Glomerular visceral epithelial cell (primary cell): ENCODE results near the gene PRDM16.

Experiments used
- DNase-seq: peaks from one replicate; pipeline ENCODE4 v3.0.0-alpha.2; 2016; ENCODE audit errors: extremely low spot score

The PRDM16 gene

DNA sequence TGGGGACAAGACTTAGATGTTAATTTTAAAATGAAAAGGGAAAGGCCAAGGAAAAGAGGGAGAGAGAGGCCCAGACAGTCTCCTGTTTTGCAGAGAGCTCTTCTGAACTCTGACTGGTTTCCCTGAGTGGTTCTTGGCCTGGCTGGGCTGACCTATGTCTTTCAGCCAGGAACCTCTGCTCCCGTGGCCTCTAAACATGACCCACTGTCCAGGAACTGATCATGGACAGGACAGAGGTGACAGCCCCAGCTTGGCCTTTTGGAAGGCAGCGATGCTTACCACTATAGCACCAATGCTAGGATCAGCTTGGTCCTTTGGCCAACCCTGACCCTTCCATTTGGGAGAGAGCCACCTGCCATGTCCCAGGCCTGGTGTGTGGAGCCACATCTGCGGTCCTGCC lies 55.2 kb downstream of the PRDM16 start:
- no peak for DNase-seq

DNA sequence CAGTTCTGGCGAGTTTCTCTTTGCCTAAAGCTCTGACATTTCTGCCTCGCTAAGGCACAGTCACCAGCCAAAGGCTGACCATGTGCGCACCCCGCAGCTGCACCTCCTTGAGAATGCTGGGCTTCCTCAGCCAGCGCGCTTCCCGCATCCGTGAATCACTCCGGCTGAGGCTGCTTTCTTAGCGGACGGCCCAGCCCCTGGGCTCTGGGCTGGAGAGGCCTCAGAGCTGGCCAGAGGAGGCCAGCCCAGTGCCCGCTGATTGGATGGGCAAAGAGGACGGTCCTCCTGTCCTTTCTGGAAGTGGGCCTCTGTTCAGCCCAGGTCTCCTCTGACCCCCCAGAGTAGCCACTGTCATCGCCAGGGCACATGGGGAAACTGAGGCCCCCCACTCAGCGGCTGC lies 56.1 kb downstream of the PRDM16 start:
- no peak for DNase-seq

DNA sequence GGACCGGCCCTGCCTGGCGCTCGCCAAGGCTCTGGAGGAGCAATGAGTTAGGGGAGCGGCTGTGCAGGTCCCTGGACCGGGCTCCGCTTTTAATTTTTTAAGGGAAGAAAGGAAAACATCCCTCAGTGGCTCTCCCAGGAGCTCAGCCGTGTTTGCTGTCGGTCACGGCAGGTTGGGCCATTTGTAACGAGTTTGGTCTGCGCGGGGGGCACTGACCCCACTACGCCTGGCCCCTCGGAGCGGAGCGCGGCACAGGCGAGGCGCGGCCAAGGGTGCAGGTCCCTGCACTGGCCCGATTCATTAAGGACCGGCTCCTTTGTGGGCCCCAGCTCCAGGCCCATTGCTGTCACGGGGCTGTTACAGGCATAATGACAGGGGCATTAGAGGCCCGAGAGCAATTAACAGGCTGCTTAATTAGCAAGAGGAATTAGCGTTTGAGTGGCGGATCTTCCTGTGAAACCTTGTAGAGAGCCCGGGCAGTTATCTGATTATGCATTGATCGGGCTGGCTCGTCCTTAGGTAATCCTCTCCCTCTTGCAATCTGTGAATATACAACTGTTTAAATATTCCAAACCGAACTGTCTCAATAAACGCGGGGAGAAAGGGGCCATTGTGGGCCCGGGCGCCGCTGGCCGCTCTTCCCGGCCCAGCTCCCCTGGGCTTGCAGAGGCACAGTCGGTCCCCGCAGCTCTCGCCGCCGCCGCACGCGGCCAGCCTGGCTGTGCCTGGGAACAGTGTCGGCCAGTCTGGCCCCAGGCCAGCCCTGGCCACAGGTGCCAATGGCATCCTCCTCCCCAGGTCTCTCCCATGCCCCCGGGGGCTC lies 56.8 kb downstream of the PRDM16 start:
- DNase-seq = no peak

DNA sequence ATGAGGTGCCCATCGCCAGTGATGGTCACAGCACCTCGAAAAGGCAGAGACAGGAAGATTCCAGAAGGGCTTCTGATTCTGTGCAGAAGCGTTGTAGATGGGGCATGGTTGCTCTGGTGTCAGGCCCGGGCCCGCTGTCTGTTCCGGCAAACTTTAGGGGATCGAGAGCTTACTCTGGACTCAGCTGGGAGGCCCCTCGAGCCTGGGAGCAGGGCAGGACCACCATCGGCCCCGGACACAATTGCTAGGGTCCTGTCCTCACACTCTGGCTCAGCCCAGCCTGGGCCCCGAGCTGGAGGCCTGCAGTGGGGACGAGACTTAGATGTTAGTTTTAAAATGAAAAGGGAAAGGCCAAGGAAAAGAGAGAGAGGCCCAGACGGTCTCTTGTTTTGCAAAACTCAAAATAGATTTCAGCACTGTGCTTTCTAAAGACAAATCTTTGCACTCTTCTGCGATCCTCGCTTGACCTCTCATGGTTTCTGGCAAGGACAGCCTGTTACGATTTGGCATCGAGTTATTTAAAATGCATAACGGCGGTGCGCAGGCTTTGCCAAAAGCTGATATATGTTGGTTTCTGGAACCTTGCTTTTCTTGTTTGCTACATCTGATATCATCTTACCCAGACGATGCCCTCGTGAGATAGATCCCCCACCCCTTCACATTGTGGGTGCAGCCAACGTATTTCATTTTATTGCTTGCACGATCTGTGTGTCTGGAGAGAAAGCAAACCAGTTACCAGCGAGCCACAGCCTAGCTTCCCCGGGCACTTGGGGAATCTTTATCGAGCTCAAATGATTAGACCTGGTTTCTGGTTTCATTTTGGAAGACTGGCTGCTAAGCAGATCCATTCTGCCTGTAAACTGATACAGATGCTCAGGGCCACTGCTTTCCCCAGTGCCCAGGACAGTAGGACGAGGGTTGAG lies 58.0 kb downstream of the PRDM16 start:
- DNase-seq = no peak

DNA sequence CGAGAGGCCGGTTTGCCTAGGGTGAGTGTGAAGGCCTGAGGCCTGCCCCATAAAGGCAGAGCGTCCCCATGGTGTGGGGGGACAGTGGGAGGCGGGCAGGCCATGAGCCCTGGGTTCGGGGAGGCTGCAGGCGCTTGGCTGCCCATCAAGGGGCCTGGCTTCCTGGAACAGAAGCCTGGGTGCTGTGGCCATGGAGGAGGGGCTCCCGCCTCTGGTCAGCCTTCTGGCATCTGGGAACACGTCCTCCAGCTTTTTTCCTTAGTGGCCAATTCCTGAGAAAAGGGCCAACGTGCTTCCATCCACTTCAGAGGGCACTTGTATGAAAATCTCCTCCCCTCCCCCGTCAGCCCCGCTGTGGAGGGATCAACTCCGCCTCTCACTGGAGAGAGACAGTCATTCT lies 58.7 kb downstream of the PRDM16 start:
- no peak for DNase-seq

DNA sequence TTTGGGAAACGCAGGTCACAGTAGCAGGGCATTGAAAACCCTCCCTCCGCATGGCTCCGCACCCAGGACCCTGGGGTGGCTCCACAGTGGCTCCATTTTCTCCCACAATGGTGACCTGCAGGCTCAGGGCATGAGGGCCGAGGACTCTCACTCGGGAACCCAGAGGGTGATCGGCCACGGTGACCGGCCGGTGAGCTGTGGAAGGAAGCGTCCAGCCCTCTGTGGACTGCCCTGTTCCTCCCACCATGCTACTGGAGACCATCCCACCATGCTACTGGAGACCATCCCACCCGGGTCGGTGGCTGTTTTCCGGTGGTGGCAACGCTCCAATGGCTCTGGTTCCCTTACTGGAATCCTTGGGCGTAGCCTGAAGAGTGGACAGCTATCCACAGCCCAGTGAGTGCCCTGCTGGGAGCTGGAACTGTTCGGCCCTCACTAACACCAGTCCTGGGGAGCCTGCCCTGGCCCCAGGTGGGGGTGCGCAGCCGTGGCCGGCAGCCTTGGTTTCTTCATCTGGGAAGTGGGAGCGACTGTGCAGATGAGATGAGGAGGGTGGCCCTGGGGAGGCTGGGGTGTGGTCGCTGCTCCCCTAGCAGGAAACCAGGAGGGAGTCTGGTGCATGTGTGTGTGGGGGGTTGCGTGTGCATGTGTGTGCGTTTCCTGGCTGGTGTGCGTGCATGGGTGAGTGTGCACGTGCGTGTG lies 59.6 kb downstream of the PRDM16 start:
- no peak for DNase-seq

DNA sequence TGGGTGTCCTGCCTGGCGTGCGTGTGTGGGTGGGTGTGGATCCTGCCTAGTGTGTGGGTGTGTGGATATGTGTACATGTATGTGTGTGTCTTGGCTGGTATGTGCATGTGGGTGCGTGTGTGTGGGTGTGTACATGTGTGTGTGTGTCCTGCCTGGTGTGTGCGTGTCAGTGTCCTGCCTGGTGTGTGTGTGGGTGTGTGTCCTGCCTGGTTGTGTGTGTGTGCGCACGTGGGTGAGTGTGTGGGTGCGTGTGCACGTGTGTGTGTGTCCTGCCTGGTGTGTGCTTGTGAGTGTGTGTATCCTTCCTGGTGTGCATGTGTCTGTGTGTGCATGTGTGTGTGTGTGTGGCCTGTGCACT lies 60.1 kb downstream of the PRDM16 start:
- DNase-seq = no peak

DNA sequence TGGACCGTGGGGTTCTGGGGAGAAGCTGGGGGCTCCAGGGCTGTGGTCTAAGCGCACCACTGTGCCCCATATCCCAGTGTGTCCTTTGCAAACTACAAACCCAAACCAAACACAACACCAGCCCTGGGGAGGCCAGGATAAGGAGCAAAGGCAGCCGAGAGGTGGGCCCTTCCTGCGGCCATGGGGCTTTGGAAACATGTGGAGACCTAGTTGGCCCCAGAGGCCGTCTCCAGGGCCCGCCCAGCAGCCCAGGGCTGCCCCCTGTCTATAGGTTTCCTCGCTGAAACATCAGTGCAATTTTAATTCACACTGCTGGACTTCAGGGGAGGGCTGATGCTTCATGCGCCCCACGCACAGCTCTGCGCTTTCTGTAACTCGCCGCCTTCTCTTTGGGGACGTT lies 61.3 kb downstream of the PRDM16 start:
- no peak for DNase-seq

DNA sequence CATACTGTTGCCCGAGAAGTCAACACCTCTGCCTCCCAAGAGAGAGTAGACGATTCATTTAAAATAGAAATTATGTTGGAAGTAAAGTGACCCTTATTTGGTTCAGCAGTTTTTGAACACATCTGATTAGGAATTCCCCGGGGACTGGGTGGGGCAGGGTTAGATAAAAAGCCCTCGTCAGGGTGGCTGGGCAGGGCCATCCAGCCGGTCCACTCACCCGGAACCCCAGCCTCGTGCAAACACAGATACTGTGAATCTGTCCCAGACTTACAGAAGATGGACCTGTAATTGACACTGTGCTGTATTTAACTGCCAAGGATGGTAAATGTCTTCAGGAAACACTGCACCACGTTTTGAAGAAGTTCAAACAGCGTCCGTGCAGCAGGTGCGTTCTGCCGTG lies 63.7 kb downstream of the PRDM16 start:
- DNase-seq = no peak

DNA sequence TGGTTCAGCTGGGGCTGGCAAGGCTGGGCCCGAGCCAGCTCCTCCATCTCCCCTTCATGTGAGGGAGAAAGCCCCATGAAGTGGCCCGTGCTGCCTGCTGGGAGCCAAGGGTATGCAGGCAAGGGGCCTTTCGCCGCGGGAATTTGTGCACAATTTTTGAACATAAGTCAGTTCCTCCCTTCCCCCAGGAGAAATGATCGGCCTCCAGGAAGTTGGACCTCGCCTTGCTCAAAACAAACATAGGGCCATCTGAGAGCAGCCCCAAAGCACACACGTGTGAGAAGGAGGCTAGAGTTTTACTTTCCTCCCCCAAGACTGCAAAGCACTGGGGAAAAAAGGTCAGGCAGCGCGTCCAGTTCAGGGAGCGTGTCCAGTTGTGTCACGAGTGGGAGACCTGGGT lies 64.7 kb downstream of the PRDM16 start:
- DNase-seq = no peak

DNA sequence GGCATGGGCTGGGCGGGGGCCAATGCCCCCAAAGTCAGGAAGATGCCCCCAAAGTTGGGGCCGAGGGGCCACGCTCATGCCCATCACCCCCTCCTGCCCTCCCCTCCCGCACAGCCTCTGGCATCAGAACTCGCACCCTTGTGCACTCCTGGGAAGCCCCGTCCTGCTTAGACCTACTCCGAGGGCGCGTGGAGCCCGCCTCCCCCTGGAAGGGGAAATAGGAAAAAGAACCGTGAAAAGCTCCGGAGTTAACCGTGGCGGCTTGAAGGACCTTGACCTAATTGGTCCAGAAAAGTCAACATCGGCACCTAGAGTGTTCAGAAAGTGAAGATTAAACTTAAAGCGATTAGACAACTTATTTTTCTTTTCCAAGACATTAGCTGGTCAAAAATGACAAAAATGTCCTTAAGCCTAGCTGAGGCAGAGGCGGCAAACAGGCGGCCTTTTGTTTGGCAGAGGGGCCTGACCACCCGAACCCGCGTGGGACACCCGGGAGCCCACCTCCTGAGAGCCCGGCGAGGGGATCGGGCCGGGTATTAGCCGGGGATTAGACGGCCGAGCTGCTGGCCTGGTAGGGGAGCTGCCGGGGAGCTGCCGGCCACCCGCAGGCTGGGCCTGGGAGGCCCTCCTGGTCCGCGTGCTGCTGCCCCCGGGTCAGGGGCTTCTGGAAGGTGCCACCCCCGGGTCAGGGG lies 65.5 kb downstream of the PRDM16 start:
- no peak for DNase-seq

DNA sequence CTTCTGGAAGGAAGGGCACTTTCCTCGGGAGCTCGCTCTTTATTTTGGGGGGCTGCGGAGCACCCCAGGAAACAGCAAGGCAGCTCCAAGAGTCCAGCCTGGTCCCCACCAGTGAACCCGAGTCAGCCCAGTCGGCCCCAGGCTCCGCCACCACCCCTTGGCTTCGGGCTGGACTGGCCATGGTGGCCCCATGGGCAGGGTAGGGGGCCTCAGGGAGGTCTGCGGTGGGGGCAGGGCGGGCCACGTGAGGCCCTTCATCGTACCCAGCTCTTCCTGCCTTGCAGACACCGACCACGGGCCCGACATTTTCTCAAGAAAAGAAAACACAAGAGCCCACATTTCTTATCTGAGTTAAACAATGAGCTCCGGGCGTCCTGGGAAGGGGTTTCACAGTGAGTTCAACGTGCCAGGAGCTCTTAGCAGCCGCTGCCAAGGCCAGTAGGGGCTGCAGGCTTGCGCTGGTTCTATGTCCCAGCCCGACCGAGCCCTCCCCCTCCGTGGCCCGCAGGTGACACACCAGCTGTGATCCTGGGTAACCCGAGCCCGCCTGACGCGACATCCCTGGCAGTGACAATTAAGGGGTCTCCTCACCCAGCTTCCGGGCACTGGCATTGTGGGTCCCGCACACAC lies 66.2 kb downstream of the PRDM16 start:
- DNase-seq = no peak

DNA sequence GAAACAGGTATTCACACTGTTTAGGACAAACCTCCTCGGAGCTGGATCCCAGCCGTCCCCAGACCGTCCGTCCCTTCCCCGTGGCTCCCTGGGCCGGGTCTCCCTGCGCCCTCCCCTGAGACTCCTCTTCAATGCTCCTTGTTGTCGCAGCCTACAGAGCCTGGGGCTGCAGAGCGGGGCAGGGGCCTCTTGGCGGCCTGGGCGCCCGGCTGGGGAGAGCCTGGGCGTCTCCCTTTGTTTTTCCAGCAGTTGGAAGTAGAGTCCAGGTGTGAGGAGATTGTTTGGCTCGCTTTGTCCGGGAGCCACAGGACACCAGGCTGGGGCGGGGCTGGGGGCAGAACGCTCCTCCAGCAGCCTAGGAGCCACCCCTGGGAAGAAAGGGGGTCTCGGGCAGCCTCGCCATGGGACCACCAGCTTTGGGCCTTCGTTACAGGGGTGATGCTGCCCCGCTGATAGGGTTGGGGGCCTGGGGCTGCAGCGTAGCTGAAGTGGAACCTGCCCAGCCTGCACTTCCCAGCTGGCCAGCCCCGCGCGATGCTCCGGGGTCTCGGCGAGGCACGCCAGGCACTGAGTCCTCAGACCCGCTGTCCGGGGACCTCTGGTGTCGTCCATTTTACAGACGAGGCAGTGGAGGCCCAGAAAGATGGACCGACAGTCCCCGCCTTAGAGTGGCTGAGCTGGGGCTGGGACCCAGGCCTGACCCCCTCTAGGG lies 66.9 kb downstream of the PRDM16 start:
- no peak for DNase-seq

DNA sequence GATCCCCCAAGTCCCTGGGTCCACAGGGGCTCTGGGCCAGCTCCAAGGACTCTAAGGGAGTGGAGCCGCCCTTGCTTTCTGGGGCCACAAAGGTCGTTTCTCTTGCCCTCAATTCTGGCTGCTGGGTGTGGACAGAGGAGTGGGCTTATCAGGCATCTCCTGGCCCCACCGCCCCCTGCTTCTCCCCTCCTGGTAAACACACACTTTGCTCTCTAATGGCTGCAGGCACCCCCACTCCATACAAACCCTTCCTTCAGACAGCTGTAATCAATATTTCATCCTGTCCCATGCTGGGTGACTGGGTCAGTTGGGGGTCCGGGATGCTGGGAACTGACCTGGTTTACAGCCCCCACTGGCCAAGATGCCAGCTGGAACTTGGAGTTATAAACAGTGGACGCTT lies 67.5 kb downstream of the PRDM16 start:
- no peak for DNase-seq

DNA sequence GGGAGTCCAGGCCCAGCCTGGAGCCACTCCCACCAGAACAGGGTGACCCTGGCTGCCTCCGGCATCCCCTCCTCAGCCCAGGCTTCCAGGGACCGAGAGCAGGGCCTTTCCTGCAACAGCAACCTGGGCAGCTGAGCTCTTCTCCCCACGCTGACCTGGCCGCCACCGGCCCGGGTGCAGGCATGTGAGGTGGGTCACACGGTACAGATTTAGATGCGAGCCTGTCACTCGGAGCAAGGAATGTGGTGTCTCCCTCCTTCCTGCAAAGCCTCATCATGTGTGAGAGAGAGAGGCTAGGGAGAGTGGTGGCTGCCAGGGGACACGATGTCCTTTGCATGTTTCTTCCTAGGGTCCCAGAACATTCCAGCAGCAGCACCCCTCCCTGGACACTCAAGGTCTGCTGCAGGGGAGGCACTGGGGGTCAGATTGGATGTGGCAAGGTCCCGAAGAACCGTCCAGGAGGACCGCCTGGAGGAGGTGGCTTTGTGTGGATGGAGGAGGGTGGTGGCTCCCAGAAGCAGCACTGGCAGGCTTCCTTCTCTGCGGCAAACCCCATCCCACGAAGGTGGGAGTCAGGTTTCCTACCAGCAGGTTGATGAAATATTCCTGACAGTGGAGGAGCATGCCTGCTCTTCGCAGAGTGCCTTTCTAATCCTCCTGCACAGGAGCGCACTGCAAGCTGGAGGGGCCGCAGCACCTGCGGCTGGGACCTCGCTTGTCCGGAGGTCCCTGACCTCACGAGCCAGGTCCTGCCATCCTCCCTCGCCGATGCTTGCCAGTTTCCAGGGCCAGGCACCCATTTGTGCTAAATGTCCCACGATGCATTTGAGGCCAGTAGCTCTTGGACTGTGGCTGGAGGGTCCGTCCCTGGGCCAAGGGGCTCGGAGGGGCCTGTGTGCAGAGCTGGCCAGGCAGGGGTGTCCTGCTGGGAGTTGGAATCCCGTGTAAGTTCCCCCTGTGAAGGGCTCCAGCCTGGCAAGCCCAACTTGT lies 68.4 kb downstream of the PRDM16 start:
- DNase-seq = no peak

DNA sequence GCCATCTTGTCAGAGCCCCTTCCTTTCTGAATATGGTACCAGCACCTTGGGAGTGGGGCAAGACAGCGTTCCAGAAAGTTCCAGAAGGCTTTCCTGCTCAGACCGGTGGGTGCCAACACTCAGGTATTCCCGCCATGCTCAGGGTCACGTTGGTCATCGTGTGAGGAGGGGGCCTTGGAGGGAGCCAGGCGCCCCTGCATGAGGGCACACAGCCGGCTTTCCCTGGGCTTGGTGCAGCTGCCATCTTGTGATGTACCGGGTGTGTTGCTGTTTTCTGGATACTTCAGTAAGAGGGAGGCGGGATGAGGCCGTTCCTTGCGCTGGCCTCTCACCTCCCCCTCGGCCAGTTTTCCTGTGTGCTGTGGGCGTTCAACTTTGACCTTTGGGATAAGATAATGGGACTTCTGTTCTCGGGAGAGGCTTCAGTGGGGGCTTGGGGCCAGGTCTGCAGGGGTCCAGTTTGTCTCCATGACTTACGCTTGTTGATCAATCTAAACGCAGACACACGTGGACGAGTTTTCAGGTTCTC lies 69.7 kb downstream of the PRDM16 start:
- DNase-seq = no peak

DNA sequence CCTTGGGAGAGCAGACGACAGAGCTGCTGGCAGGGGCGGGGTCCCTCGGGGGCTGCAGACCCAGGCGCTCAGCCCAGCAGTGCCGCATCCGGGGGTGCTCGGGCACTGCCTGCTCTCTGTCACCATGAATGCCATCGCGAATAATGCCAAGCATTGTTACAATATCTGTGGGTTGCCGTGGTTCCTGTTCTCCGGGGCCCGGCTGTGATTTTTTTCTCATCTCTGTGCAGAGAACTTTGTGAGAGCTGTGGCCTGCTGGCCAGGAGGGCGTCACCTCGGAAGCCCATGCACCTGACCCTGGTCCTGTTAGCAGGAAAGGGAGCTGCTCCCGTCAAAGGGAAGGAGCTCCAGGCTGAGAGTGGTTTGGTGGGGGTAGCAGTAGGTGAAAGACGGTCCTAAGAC lies 70.4 kb downstream of the PRDM16 start:
- no peak for DNase-seq

DNA sequence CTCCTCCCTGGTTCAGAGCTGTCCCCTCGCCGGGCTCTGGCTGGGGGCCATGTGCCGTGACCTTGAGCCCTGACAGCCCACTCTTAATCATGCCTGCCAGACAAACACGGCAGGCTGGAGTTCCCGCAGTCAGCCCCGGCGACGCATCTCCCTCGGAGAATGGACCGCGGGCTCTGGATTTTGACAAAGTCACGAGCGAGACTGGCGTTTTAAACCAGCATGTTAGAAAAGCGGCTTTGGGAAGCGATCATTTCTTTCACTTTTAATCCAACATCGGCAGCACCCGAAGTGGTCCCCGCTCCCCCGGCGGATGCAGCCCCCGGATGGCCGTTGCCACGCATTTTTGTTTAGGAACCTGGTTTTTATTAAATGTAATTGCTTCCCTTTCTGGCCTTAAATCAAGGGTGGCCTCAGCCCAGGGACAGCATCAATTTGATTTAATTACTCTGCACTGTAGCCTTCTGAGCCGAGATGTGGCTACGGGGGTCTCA lies 70.9 kb downstream of the PRDM16 start:
- no peak for DNase-seq

DNA sequence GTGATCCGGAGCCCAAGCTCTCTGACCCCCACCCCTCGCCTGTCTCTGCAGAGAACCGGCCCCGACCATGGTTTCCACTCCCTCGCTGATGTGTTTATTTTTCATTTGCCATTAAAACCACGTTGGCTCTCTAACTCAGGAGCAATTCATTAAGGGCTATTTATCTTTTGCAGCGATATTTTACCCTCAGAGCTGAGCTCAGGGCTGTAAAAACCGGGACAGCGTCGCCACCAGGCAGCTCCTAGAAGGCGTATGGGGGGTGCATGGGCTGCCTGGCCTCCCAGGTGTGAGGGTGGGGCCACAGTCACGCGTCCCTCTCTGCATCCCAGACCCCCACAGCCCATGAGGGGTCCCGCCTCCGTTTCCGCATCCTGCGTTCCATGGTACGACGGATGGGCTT lies 71.4 kb downstream of the PRDM16 start:
- DNase-seq = no peak
